Endothelial cell of umbilical vein (primary cell): ENCODE measurements around the gene RPL36A.

Source experiments
- CTCF ChIP-seq, 2 donors: IDR thresholded peaks; 1 replicate in 1 of 2; 2 replicates in 1 of 2; pipeline ENCODE4 v1.5.1; 2011; ENCODE audit warnings: low read length in 2 of 2, mild to moderate bottlenecking in 2 of 2, moderate library complexity in 2 of 2, control low read depth in 1 of 2, inconsistent platforms in 1 of 2, low read depth in 1 of 2; ENCODE audit not compliant: insufficient read depth in 1 of 2; ENCODE audit errors: extremely low read depth in 1 of 2
- JUN ChIP-seq: IDR thresholded peaks from 2 replicates; pipeline ENCODE4 v1.6.1; 2011; ENCODE audit warnings: borderline replicate concordance, low read depth; ENCODE audit not compliant: insufficient read length, insufficient read depth
- MYC ChIP-seq: IDR thresholded peaks from one replicate; pipeline ENCODE4 v1.6.1; 2011; ENCODE audit warnings: mild to moderate bottlenecking, low read depth, low read length
- POLR2A ChIP-seq: IDR thresholded peaks from 2 replicates; pipeline ENCODE4 v1.6.1; 2012; ENCODE audit warnings: low read depth, mild to moderate bottlenecking, control low read depth, low read length
- POLR2AphosphoS5 ChIP-seq: IDR thresholded peaks from 2 replicates; pipeline ENCODE4 v1.6.1; 2012; ENCODE audit warnings: low read depth, mild to moderate bottlenecking, control low read depth, low read length, moderate library complexity; ENCODE audit not compliant: insufficient read depth

- no peak for TF ChIP-seq POLR2AphosphoS5
- TF ChIP-seq POLR2A = no peak
- no peak for TF ChIP-seq JUN
- TF ChIP-seq MYC = no peak
- no peak for TF ChIP-seq CTCF (IDR thresholded peaks at IDR 0.05; ENCODE audit: extremely low read depth in 1 of 2, insufficient read depth in 1 of 2, low read depth in 1 of 2, low read length in 2 of 2)
These were observed 19.6 kb downstream of the RPL36A start for GRCh38 chrX:101410461-101410860.
